ENCODE data around the gene MYO1D. TPM values are rescaled to one million over a fixed set of nuclear protein-coding genes. Genes with fewer than 3 reads are reported as not detected.

The MYO1D gene
- total RNA-seq, 1 donor from 2014 or later = 24.9 TPM

- Mint-ChIP-seq H3K36me3 (no peaks in the 10 kb centered on the region), H3K4me3 (no peak overlapping the region), H3K27ac (no peak overlapping the region), H3K27me3 (no peaks in the 10 kb centered on the region), H3K9me3 (no peaks in the 10 kb centered on the region), H3K4me1 (ENCODE audit: unreplicated experiment) (peaks cover 10% of the 10 kb centered on the region)
- no peak for TF ChIP-seq CTCF (conservative IDR thresholded peaks at IDR 0.05)
- no peak for DNase-seq (ENCODE audit: extremely low spot score, unreplicated experiment)
Measured at GRCh38 chr17:32493571-32493970, 383.4 kb downstream of the MYO1D start.

- H3K27ac Mint-ChIP-seq = peak overlapping the region; percentile 56
- no peak overlapping the region for H3K4me3 Mint-ChIP-seq
- no peaks in the 10 kb centered on the region for H3K9me3 Mint-ChIP-seq
- H3K27me3 Mint-ChIP-seq = no peaks in the 10 kb centered on the region
- no peak for TF ChIP-seq CTCF (conservative IDR thresholded peaks at IDR 0.05)
- peaks cover 14% of the 10 kb centered on the region for H3K4me1 Mint-ChIP-seq (ENCODE audit: unreplicated experiment)
- H3K36me3 Mint-ChIP-seq = peaks cover 3% of the 10 kb centered on the region
- DNase-seq (ENCODE audit: extremely low spot score, unreplicated experiment) = no peak
Measured at GRCh38 chr17:32492648-32493289, 384.2 kb downstream of the MYO1D start.

GRCh38 chr17:32492264-32492589 lies 384.7 kb downstream of the MYO1D start:
- no peak for TF ChIP-seq CTCF (conservative IDR thresholded peaks at IDR 0.05)
- Mint-ChIP-seq H3K27ac (no peak overlapping the region), H3K27me3 (peaks cover 3% of the 10 kb centered on the region), H3K4me3 (no peak overlapping the region), H3K36me3 (peaks cover 7% of the 10 kb centered on the region), H3K9me3 (no peaks in the 10 kb centered on the region), H3K4me1 (ENCODE audit: unreplicated experiment) (peaks cover 17% of the 10 kb centered on the region)
- DNase-seq (ENCODE audit: extremely low spot score, unreplicated experiment) = no peak

GRCh38 chr17:32491371-32492263 lies 385.3 kb downstream of the MYO1D start:
- TF ChIP-seq CTCF (conservative IDR thresholded peaks at IDR 0.05) = no peak
- Mint-ChIP-seq H3K4me1 (ENCODE audit: unreplicated experiment) (peaks cover 17% of the 10 kb centered on the region), H3K27me3 (peaks cover 3% of the 10 kb centered on the region), H3K4me3 (no peak overlapping the region), H3K36me3 (peaks cover 7% of the 10 kb centered on the region), H3K9me3 (no peaks in the 10 kb centered on the region), H3K27ac (no peak overlapping the region)
- DNase-seq (ENCODE audit: extremely low spot score, unreplicated experiment) = no peak

- Mint-ChIP-seq H3K4me3 (peak overlapping the region; percentile 73), H3K36me3 (peaks cover 7% of the 10 kb centered on the region), H3K27me3 (peaks cover 3% of the 10 kb centered on the region), H3K9me3 (no peaks in the 10 kb centered on the region), H3K4me1 (ENCODE audit: unreplicated experiment) (peaks cover 17% of the 10 kb centered on the region), H3K27ac (no peak overlapping the region)
- TF ChIP-seq CTCF (conservative IDR thresholded peaks at IDR 0.05) = no peak
- DNase-seq (ENCODE audit: extremely low spot score, unreplicated experiment) = no peak
Measured at GRCh38 chr17:32490101-32490482, 386.8 kb downstream of the MYO1D start.
